GM18909 (cell line): ENCODE measurements around the gene RAD51B.

Experiments
- ATAC-seq: cut with Tn5 transposase; IDR thresholded peaks from one replicate; pipeline ENCODE4 v1.9.1; 2021; ENCODE audit warnings: mild to moderate bottlenecking; ENCODE audit not compliant: unreplicated experiment, poor library complexity

Gene RAD51B

DNA sequence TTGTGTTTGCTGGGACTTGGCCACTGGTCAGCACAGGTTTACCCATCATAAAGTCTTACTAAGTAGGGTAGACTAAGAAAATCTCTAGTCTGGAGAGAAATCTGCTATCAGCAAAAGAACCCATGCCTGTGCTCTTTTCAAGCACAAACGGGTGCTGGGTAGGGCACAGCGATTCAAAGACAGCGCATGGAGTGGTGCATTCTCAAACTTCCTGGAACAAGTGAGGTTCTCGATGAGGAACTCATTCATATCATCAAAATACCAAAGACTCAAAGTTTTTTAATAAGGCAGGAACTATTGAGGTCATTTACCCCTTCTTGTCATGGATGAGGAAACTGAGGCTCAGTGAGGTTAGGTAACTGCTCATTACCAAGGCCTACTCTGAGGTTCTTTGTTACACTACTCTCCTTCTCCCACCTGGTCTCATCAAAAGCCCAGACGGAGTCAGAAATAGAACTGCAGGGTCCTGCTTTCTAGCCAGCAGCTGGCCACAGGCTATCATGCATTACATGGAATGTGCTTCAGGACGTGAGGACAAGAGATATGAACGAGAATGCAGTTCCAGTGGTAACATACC, 583.0 kb downstream of the RAD51B start:
- ATAC-seq = no peak

DNA sequence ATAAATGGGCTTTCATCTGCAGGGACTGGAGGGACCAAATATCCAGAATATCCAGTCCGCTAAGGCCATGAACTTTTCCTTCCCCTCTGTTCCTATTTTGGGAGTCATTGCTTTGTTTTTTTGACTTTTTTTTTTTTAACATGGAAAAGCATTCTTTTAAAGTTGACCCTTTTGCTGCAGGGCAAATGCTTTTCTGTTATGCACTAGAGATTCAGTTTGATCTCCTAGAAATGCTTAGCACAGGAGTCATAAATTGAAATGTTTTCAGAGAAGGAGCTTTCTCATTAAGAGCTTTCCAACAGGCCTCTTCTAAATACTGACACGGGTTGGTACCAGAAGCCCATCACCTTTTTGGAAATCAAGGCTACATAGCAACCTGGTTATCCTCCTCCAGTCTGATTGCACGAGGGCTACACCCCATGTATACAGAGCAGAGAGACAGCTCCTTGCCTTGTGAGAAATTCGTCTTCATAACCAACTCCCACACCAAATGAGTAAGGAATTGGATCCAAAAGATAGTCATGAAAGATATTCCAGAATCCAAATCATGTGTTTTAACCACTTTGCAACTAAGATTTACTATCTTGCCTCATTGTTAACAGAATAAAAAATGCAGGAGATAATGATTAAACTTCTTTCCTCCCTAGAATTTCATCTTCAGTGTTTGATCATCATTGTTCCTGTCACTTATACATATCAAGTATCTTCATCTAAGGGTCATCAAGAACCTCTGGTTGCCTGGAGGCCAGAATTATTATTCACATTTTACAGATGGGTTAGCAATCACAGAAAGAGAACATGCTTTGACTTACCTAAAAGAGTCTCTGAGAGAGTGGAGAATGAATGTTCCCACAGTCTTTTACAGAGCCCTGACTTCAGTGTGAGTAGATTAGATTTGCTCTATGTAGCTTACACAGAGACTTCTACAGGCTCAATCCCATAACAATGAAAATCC, 583.9 kb downstream of the RAD51B start:
- ATAC-seq = no peak

GRCh38 chr14:68404146-68404527, 584.6 kb downstream of the RAD51B start:
- ATAC-seq = no peak

- ATAC-seq = no peak
Measured at GRCh38 chr14:68404652-68405183, 585.1 kb downstream of the RAD51B start.

- no peak for ATAC-seq
Measured at GRCh38 chr14:68405961-68406360, 586.4 kb downstream of the RAD51B start.

GRCh38 chr14:68407285-68407684, 587.7 kb downstream of the RAD51B start:
- no peak for ATAC-seq

GRCh38 chr14:68407825-68408224, 588.2 kb downstream of the RAD51B start:
- ATAC-seq = no peak

DNA sequence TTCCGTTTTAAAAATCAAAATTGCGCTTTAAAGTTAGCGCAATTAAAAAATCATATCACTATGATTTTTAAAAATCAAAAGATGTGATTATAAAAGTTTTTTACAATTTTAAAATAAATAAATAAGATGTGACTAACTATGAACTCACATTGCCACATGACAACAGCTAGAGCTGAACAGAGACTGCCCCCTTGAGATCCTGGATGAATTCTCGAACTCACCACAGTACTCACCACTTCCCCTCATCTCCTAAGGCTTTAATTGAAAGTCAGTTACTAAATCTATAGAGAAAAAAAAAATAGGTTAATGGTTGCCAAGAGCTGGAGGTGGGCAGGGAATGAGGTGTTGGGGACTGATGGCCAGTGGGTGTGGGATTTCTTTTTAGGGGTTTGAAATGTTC, 589.1 kb downstream of the RAD51B start:
- no peak for ATAC-seq

DNA sequence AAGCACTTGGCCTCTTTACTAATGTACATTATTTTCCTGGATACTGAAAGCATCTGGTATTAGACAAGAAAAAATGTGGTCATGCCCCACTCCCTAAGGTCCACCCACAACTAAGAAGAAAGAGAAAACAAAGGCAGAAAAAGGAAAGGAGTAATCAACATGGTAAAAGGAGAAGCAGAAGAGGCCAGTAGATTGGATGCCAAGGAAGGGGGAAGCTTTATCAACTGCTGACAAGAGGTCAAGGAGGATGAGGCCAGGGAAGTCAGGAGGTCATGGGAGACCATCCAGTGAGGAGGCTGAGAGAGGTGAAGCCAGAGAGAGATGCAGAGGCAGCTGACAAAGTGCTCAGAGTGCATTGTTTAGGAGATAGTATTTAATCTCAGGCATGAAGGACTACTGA, 589.8 kb downstream of the RAD51B start:
- ATAC-seq = no peak

DNA sequence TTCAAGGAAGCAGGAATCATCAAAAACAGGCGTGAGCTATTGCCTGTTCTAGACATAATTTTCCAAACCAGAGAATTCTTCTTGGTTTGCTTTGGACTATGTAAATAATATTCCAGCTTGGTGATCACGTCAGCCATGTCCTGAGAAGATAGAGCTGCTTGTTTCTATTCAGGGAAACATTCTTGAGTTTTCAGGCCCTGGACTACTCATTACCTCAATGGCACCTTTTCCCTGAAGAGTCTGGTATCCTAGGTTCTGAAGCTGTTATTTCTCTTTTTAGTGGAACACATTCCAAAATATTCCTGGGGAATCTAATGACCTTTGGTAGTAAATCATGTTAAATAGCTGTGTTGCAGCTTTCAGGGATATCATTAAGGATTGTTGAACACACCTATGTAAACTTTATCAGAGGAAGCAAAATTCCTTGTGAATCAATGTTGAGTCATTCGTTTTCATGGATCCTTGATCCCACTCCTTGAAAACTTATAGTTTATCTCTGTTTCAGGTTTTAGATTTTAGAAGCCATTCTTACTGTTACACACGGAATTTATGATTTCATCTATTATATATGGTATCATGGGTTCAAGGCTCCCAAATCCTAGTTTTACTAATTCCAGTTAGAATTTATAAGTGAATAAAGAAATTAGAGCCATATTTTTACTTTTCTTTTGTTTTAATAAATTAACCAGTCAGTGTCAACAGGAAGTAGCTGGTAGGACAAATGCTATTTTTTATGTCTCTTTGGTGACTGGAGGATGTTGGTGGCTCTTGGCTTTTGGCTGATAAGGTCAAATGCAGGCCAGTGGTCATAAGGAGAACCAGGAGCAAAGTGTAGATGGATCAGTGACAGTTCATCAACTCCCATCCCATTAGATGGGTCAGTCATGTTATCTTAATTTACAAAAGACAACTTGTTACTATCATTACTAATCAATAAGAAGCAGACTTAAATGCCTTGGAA, 593.2 kb downstream of the RAD51B start:
- ATAC-seq = no peak

DNA sequence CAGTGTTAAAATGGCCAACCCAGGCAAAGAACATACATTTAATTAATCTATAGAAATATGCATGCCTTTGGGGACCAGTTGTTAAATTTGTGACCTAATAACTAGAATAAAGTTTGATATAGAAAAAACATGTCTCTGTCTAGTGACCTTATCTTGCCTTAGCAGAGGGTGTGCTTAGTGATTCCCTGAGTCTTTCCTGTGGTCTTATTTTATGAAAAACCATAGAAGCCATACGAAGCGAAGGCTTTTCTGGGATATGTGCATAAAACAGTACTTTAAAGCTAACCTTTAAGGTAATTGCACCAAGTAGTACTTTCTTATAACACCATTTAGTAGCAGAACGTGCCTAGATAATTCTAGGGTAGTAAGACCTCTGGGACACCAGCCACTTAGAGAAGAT, 593.9 kb downstream of the RAD51B start:
- no peak for ATAC-seq

DNA sequence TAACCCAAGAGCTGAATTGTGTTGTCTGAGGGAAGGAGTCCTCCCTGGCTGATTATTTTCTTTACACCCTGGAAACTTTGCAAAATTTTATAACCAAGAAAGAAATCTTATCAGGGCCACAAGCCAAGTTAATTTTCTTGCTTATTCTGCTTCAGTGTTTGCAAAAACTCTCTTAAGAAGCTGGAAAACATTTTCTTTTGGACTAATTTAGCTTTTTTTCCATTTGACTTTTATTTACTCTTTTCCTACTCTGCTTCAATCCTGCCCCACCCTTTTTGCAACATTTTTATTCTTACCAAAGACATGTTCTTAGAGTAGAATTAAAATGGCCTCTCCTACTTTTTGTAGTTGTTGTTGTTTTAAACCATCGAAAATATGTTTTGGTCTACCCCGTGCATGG, 594.5 kb downstream of the RAD51B start:
- ATAC-seq = no peak

DNA sequence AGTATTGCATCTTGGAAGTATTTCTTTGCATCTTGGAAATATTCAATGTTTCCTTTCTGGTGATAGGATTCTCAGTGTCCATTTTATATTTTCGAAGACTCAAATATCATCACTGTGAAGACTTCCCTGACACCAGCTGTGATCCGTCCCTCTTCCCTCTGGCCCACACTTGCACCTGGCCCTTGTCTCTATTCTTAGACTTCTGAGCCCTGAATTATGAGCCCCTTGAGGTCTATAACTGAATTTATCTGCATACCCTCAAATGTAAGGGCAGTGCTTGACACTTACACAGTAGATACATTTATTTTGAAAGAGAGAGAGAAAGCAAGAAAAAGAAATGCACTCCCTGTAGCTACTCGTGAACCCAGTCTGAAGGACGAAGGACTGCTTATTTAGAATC, 596.6 kb downstream of the RAD51B start:
- no peak for ATAC-seq

DNA sequence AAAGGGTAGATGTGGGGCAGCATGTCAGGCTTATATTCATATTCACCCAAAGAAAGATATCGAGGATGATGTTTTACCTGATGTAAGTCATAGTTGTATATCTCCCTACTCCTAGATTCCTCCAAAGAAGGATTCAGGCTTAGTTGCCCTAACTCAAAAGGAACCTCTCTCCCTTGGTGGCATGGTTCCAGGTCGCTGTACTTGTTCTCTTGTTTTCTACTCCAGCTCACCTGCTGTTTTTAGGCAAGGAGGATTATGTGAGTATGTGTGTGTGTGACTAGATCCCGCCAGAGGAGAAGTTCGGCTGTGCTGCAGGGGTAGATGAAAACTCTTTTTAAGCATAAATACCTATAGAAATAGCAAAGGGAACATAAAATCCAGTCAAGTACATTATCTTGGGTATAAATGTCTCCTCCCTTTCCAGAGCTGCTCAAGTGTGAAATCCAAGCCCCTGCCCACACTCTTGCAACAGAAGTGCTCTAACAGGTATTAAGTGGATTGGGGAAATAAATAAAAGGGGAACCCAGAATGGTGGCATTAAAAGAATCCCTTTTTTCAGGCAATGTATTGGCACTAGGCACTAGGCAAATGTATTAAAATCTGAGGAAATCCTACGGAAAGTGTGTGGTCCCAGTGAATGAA, 597.6 kb downstream of the RAD51B start:
- no peak for ATAC-seq

DNA sequence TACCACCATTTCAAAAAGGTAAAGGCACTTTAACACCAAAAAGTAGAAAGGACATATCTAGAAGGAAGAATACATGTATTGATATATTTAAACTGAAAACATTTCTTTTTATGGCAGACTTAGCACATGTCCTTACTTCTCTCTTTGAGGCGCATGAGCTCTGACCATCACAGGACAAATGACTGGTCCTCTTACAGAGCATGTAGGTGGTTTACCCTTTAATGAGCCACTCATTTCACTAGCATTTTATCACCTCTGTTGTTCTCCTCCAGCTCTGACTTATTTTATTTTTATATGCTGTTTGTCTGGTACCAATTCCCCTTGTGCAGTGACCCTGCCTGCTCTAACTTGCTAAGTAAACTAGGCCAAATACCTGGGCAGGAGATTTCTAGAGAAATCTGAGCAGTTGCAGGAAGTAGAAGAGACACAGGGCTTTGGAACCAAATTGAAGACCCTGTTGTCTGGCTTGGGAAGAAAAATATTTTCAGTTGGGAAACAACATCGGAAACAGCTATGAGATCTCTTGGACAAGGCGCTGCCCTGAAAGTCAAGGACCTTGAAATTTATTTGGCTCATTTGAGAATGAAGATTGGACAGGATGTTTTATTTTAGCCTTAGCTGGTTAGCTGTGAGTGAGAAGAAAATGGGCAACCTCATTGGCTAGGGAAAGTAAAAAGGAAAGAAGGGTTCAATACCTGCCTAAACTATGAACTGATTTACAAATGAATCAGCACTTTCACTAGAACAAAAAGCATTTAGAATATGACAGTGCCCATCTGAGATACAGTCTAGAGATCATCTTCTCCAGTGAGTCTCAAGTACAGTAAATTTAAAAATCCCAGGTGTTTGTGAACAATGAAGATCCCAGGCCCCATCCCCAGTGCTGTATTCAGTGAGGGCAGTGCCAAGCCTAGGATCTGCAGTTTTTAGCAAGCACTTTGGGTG, 598.9 kb downstream of the RAD51B start:
- ATAC-seq = no peak

GRCh38 chr14:68420350-68420749, 600.8 kb downstream of the RAD51B start:
- no peak for ATAC-seq

DNA sequence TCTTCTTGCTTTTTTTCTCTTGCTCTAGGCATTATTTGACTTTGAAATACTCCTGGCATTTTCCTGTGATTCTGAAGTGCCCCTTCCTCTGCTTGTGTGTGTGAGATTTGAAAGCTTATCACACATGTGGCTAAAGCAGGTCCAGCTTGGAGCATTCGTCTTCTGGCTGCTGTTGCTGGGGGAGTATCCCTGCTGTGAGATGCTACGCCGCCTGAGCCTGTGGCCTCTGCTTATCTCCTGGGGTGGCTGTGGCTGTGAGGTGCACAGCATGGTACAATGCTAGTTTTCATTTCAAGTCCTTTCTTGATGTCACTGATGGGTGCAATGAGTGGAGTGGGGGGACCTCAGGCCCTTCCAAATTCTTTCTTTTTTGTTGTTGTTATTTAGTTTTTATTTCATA, 601.5 kb downstream of the RAD51B start:
- ATAC-seq = no peak

DNA sequence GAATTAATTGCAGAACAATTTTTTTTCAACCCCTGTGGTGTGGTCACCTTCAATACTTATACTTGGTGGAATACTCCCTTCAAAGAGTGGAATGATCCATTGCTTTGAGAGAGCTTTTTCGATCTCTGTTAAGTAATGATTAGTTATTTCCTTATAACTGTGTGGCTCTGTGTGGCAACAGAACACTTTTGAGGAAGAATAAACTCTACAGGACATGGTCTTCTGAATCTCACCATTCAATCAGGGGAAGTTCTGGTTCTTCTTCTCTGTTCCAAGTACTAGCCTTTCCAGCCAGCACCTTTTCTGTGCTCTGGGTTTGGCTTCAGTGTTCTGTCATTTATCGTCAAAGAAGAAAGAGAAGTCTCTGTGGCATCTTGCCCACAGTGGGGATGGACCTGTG, 604.1 kb downstream of the RAD51B start:
- ATAC-seq = no peak
